ENCODE data around the gene YWHAH. TPM values are rescaled to one million over a fixed set of nuclear protein-coding genes. Genes with fewer than 3 reads are reported as not detected.

YWHAH gene
- total and polyA plus RNA-seq, 2 experiments from 2014 or later: 80.7 to 135 TPM

GRCh38 chr22:31991102-31991839 lies 46.9 kb downstream of the YWHAH start:
- Histone ChIP-seq H3K9me2 (replicated peaks; ENCODE audit: insufficient read depth) (no peaks in the 10 kb centered on the region), H3K79me2 (no peaks in the 10 kb centered on the region), H3K36me3 (replicated peaks; ENCODE audit: insufficient read depth, low read depth) (no peaks in the 10 kb centered on the region), H3K4me1 (ENCODE audit: insufficient read depth) (no peaks in the 10 kb centered on the region), H3K9me3 (ENCODE audit: low read depth) (no peaks in the 10 kb centered on the region), H3K4me3 (no peak overlapping the region), H4K20me1 (ENCODE audit: insufficient read depth, poor library complexity, severe bottlenecking) (no peaks in the 10 kb centered on the region), H3K4me2 (no peak overlapping the region), H3K27ac (no peak overlapping the region), H3K27me3 (no peaks in the 10 kb centered on the region), H2AFZ (no peak overlapping the region)
- WGBS (ENCODE audit: low lambda C conversion rate, missing lambda C conversion rate): 96% methylated on average over 4 of the region's 4 CpGs
- TF ChIP-seq EZH2 (IDR thresholded peaks at IDR 0.05; ENCODE audit: borderline replicate concordance) (no peak), CTCF (IDR thresholded peaks at IDR 0.05; ENCODE audit: poor library complexity) (no peak), EZH2phosphoT487 (IDR thresholded peaks at IDR 0.05; ENCODE audit: low read depth, severe bottlenecking, unreplicated experiment) (no peak)
- no peak for DNase-seq (ENCODE audit: low spot score)

GRCh38 chr22:31995046-31995445 lies 50.7 kb downstream of the YWHAH start:
- no peaks in the 10 kb centered on the region for H3K4me1 ChIP-seq (ENCODE audit: insufficient read depth)
- H3K9me2 ChIP-seq (replicated peaks; ENCODE audit: insufficient read depth): no peaks in the 10 kb centered on the region
- H3K36me3 ChIP-seq (replicated peaks; ENCODE audit: insufficient read depth, low read depth): no peaks in the 10 kb centered on the region
- no peak overlapping the region for H3K4me2 ChIP-seq
- H3K79me2 ChIP-seq: no peaks in the 10 kb centered on the region
- H4K20me1 ChIP-seq (ENCODE audit: insufficient read depth, poor library complexity, severe bottlenecking): no peaks in the 10 kb centered on the region
- H3K9me3 ChIP-seq (ENCODE audit: low read depth): no peaks in the 10 kb centered on the region
- 76% methylated on average over 3 of the region's 3 CpGs for WGBS (ENCODE audit: low lambda C conversion rate, missing lambda C conversion rate)
- no peaks in the 10 kb centered on the region for H3K27me3 ChIP-seq
- DNase-seq (ENCODE audit: low spot score): no peak
- H2AFZ ChIP-seq: no peak overlapping the region
- H3K4me3 ChIP-seq: no peak overlapping the region
- no peak for TF ChIP-seq EZH2phosphoT487 (IDR thresholded peaks at IDR 0.05; ENCODE audit: low read depth, severe bottlenecking, unreplicated experiment)
- no peak overlapping the region for H3K27ac ChIP-seq

- no peak for TF ChIP-seq EZH2phosphoT487 (IDR thresholded peaks at IDR 0.05; ENCODE audit: low read depth, severe bottlenecking, unreplicated experiment)
- TF ChIP-seq CTCF (IDR thresholded peaks at IDR 0.05; ENCODE audit: poor library complexity): no peak
- DNase-seq (ENCODE audit: low spot score): no peak
- H3K36me3 ChIP-seq (replicated peaks; ENCODE audit: insufficient read depth, low read depth): no peaks in the 10 kb centered on the region
- H4K20me1 ChIP-seq (ENCODE audit: insufficient read depth, poor library complexity, severe bottlenecking): no peaks in the 10 kb centered on the region
- H2AFZ ChIP-seq: no peak overlapping the region
- H3K27ac ChIP-seq: no peak overlapping the region
- H3K27me3 ChIP-seq: no peaks in the 10 kb centered on the region
- no peak overlapping the region for H3K4me2 ChIP-seq
- H3K9me2 ChIP-seq (replicated peaks; ENCODE audit: insufficient read depth): no peaks in the 10 kb centered on the region
- no peaks in the 10 kb centered on the region for H3K9me3 ChIP-seq (ENCODE audit: low read depth)
- H3K4me1 ChIP-seq (ENCODE audit: insufficient read depth): no peaks in the 10 kb centered on the region
- H3K79me2 ChIP-seq: no peaks in the 10 kb centered on the region
- WGBS (ENCODE audit: low lambda C conversion rate, missing lambda C conversion rate): 64% methylated on average over 3 of the region's 3 CpGs
- H3K4me3 ChIP-seq: no peak overlapping the region
These were observed 51.5 kb downstream of the YWHAH start for GRCh38 chr22:31995807-31996206.

DNA sequence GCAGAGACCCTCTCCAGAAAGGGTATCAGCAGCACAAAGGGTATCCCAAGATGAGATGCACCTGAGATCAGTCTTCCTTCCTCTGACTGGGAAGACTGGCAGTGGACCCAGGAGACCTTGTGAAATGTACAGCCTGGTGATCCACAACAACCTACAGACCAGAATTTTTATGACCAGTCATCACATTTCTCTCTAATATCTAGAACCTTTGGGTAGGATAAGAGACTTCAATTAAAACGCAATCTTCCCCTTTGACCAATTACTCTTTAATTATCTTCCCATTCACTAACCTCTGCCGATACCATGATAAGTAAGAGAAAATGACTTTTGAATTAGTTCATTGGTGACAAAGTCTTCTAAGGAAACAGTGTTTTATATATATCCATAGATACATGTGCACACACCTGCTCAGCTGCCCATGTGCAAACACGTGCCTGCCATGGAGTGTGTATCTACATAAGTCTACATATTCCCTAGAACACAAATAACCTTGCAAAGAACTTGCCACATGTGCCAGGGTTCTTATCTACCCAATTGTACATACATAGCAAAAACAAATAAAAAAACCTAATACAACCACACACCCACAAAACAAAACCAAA lies 54.5 kb downstream of the YWHAH start:
- H3K79me2 ChIP-seq: no peaks in the 10 kb centered on the region
- H3K27me3 ChIP-seq: no peaks in the 10 kb centered on the region
- no peak for DNase-seq (ENCODE audit: low spot score)
- no peak for TF ChIP-seq EZH2phosphoT487 (IDR thresholded peaks at IDR 0.05; ENCODE audit: low read depth, severe bottlenecking, unreplicated experiment)
- TF ChIP-seq EZH2 (IDR thresholded peaks at IDR 0.05; ENCODE audit: borderline replicate concordance): no peak
- TF ChIP-seq CTCF (IDR thresholded peaks at IDR 0.05; ENCODE audit: poor library complexity): no peak
- H2AFZ ChIP-seq: no peak overlapping the region
- WGBS (ENCODE audit: low lambda C conversion rate, missing lambda C conversion rate): 89% methylated on average over 3 of the region's 3 CpGs
- H4K20me1 ChIP-seq (ENCODE audit: insufficient read depth, poor library complexity, severe bottlenecking): no peaks in the 10 kb centered on the region
- H3K27ac ChIP-seq: no peak overlapping the region
- H3K4me3 ChIP-seq: no peak overlapping the region
- H3K9me3 ChIP-seq (ENCODE audit: low read depth): no peaks in the 10 kb centered on the region
- no peaks in the 10 kb centered on the region for H3K4me1 ChIP-seq (ENCODE audit: insufficient read depth)
- H3K4me2 ChIP-seq: no peak overlapping the region
- H3K36me3 ChIP-seq (replicated peaks; ENCODE audit: insufficient read depth, low read depth): no peaks in the 10 kb centered on the region
- no peaks in the 10 kb centered on the region for H3K9me2 ChIP-seq (replicated peaks; ENCODE audit: insufficient read depth)
